Endothelial cell (in vitro differentiated cells): ENCODE measurements around the gene NUCKS1. TPM values are rescaled to one million over a fixed set of nuclear protein-coding genes. Genes with fewer than 3 reads are reported as not detected.
A peak's percentile ranks its signal among the peaks of the same experiment; 100 is the strongest.

Source experiments
- DNase-seq: peaks from one replicate; pipeline ENCODE4 v3.0.0; 2021; ENCODE audit warnings: low spot score
- H3K27ac Mint-ChIP-seq: one replicate; pipeline ENCODE4 v1.8.0; 2021; ENCODE audit warnings: mixed read lengths, inconsistent platforms; ENCODE audit not compliant: unreplicated experiment
- H3K27me3 Mint-ChIP-seq: one replicate; pipeline ENCODE4 v1.8.0; 2021; ENCODE audit warnings: mild to moderate bottlenecking, moderate library complexity, mixed read lengths, inconsistent platforms; ENCODE audit not compliant: unreplicated experiment
- H3K36me3 Mint-ChIP-seq: one replicate; pipeline ENCODE4 v1.8.0; 2021; ENCODE audit warnings: mild to moderate bottlenecking, low read depth, mixed read lengths, inconsistent platforms; ENCODE audit not compliant: unreplicated experiment
- H3K4me1 Mint-ChIP-seq: one replicate; pipeline ENCODE4 v1.8.0; 2021; ENCODE audit warnings: mild to moderate bottlenecking, mixed read lengths, inconsistent platforms; ENCODE audit not compliant: unreplicated experiment
- H3K4me3 Mint-ChIP-seq: one replicate; pipeline ENCODE4 v1.8.0; 2021; ENCODE audit warnings: mild to moderate bottlenecking, mixed read lengths, inconsistent platforms; ENCODE audit not compliant: unreplicated experiment
- H3K9me3 Mint-ChIP-seq: one replicate; pipeline ENCODE4 v1.8.0; 2021; ENCODE audit warnings: mixed read lengths, inconsistent platforms; ENCODE audit not compliant: unreplicated experiment
- CTCF ChIP-seq: fragments of 200-600 bp; sonication (generic); IDR thresholded peaks from one replicate; pipeline ENCODE4 v1.5.0; 2021; ENCODE audit warnings: antibody characterized with exemption; ENCODE audit not compliant: unreplicated experiment
- total RNA-seq: library from RNA; stranded (reverse); fragmentation: NEBNext Ultra II Directional; extraction: Animal tissue kit (Norgen Biotek cat#: 25700); gene quantifications from one replicate; pipeline ENCODE4 v1.2.1, GENCODE V29; 2021; ENCODE audit not compliant: unreplicated experiment

Gene NUCKS1
- total RNA-seq, 1 donor from 2014 or later = 170 TPM

- Mint-ChIP-seq H3K36me3 (peaks cover 6% of the 10 kb centered on the region), H3K27me3 (no peaks in the 10 kb centered on the region), H3K9me3 (no peaks in the 10 kb centered on the region), H3K4me1 (peaks cover 23% of the 10 kb centered on the region), H3K4me3 (no peak overlapping the region), H3K27ac (no peak overlapping the region)
- no peak for DNase-seq
- TF ChIP-seq CTCF = no peak
Observed at GRCh38 chr1:205709059-205709398, 41.0 kb downstream of the NUCKS1 start.

- H3K4me1 Mint-ChIP-seq = peaks cover 39% of the 10 kb centered on the region
- no peaks in the 10 kb centered on the region for H3K9me3 Mint-ChIP-seq
- peak overlapping the region; percentile 80 for H3K27ac Mint-ChIP-seq
- no peak for DNase-seq
- peaks cover 4% of the 10 kb centered on the region for H3K27me3 Mint-ChIP-seq
- peaks cover 6% of the 10 kb centered on the region for H3K36me3 Mint-ChIP-seq
- H3K4me3 Mint-ChIP-seq = no peak overlapping the region
- no peak for TF ChIP-seq CTCF
Observed at GRCh38 chr1:205706601-205707502, 43.1 kb downstream of the NUCKS1 start.

GRCh38 chr1:205704903-205705302, 45.1 kb downstream of the NUCKS1 start:
- H3K4me1 Mint-ChIP-seq = peaks cover 54% of the 10 kb centered on the region
- no peak overlapping the region for H3K27ac Mint-ChIP-seq
- no peak for DNase-seq
- peaks cover 6% of the 10 kb centered on the region for H3K36me3 Mint-ChIP-seq
- H3K9me3 Mint-ChIP-seq = no peaks in the 10 kb centered on the region
- TF ChIP-seq CTCF = no peak
- H3K4me3 Mint-ChIP-seq = no peak overlapping the region
- H3K27me3 Mint-ChIP-seq = peaks cover 4% of the 10 kb centered on the region

GRCh38 chr1:205703072-205703471, 46.9 kb downstream of the NUCKS1 start:
- DNase-seq = no peak
- H3K9me3 Mint-ChIP-seq = no peaks in the 10 kb centered on the region
- TF ChIP-seq CTCF = no peak
- no peak overlapping the region for H3K4me3 Mint-ChIP-seq
- peaks cover 57% of the 10 kb centered on the region for H3K4me1 Mint-ChIP-seq
- H3K36me3 Mint-ChIP-seq = no peaks in the 10 kb centered on the region
- peaks cover 6% of the 10 kb centered on the region for H3K27me3 Mint-ChIP-seq
- peak overlapping the region; percentile 37 for H3K27ac Mint-ChIP-seq

GRCh38 chr1:205701891-205702290, 48.1 kb downstream of the NUCKS1 start:
- Mint-ChIP-seq H3K27me3 (peaks cover 7% of the 10 kb centered on the region), H3K9me3 (no peaks in the 10 kb centered on the region), H3K4me1 (peaks cover 63% of the 10 kb centered on the region), H3K36me3 (no peaks in the 10 kb centered on the region), H3K27ac (peak overlapping the region; percentile 88), H3K4me3 (peak overlapping the region; percentile 70)
- TF ChIP-seq CTCF = no peak
- no peak for DNase-seq
